GM19397 (cell line): ENCODE data around the gene OSBPL10.
"Not testable (repeated sequence)": the region's sequence is repeated elsewhere in the genome, so short reads cannot be mapped to it uniquely, and the experiment has no call there.

Source experiments
- ATAC-seq: cut with Tn5 transposase; IDR thresholded peaks from one replicate; pipeline ENCODE4 v1.9.1; 2021; ENCODE audit warnings: mild to moderate bottlenecking, moderate library complexity; ENCODE audit not compliant: unreplicated experiment

OSBPL10 gene

DNA sequence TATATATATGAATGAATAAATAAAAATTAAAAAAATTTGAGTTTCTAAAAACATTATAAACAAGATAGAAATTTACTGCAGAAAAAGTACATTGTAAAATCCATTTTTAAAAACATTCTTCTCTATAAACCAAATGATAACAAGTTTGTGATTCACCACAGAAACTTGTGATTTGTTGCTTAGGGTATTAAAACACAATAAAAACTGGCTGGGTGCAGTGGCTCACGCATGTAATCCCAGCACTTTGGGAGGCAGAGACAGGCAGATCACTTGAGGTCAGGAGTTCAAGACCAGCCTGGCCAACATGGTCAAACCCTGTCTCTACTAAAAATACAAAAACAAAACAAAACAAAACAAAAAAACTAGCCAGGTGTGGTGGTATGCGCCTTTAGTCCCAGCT is 197.2 kb downstream of the OSBPL10 start:
- not testable (repeated sequence) for ATAC-seq

DNA sequence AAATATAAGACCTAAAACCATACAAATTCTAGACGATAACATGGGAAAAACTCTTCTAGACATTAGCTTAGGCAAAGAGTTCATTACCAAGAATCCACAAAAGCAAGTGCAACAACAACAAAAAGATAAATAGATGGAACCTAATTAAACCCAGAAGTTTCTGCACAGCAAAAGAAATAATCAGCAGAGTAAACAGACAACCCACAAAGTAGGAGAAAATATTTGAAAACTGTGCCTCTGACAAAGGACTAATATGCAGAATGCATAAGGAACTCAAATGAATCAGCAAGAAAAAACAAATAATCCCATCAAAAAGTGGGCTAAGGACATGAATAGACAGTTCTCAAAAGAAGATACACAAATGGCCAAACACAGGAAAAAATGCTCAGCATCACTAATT is 198.8 kb downstream of the OSBPL10 start:
- not testable (repeated sequence) for ATAC-seq

DNA sequence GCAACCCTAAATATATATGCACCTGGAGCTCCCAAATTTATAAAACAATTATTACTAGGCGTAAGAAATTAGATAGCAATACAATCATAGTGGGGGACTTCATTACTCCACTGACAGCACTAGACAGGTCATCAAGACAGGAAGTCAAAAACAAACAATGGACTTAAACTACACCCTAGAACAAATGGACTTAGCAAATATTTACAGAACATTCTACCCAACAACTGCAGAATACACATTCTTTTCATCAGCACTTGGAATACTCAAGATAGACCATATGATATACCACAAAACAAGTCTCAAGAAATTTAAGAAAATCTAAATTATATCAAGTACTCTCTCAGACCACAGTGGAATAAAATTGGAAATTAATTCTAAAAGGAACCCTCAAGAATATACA is 201.5 kb downstream of the OSBPL10 start:
- no peak for ATAC-seq

DNA sequence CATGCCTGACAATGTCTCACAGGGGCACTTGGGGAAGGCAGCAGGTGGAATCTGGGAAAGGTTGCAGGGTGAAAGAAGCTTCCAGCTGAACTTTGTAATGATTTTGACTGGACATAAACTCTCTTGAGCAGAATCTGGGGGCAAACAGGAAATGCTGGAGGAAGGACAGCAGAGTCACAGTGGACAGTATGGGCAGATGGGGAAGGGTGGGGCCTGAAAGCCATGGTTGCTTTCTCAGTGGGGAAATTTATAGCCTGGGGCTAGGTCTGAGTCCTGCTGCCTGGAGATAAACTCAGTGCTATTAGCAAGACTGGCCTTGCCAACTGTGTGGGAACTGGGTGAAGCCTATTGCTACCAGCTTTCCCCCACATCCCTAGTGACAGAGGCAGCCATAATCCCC is 203.2 kb downstream of the OSBPL10 start:
- ATAC-seq, result no peak

DNA sequence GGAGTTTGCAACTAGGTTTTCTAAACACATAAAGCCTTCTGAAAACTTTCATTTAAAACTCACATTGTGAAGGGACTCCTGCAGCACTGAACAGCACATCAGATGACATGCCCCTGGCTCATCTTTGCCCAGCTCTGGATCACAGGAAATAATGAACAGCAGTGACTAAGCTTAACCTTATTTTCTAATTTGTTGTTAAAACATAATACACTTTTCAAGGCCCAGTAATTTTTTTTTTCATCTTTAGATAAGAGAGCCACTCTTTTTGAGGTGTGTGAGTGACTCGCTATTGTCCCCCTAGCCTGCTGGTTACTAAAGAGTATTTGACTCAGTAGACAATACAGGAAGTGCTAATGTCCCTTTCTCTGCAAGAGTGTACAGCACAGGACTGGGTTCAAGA is 204.0 kb downstream of the OSBPL10 start:
- no peak for ATAC-seq

DNA sequence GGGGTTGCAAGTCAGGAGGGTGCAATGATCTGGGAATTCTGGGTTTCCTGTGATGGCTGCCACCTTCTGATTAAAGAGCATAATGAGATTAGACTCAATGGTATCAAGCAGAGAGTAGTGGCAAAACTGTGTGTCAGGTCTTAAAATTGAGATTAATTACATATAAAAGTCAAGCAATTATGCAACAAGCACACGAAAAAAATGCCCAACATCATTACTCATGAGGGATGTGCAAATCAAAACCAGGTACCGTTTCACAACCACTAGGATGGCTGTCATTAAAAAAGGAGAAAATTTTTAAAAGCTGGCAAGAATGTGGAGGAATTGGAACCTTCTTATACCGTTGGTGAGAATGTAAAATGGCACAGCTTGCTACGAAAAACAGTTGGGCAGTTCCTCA is 205.0 kb downstream of the OSBPL10 start:
- ATAC-seq, result no peak

DNA sequence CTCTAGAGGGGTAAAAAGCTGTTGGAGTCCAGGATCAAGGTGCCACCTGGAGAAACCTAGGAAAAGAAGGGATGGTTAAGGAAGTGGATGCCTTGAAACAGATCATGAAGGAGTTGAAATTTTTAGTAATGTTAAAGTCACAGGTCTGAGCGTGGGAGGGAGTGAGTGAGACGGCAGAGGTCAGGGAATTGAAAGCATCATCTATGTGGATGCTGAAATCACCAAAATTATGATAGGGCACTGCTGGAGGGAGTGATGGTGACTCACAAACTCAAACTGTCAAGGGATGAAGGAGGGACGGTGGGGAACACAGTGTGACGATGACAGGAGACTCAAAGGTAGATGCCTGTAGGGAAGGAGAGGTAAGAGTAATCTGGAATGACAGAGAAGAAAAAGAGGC is 205.7 kb downstream of the OSBPL10 start:
- no peak for ATAC-seq

DNA sequence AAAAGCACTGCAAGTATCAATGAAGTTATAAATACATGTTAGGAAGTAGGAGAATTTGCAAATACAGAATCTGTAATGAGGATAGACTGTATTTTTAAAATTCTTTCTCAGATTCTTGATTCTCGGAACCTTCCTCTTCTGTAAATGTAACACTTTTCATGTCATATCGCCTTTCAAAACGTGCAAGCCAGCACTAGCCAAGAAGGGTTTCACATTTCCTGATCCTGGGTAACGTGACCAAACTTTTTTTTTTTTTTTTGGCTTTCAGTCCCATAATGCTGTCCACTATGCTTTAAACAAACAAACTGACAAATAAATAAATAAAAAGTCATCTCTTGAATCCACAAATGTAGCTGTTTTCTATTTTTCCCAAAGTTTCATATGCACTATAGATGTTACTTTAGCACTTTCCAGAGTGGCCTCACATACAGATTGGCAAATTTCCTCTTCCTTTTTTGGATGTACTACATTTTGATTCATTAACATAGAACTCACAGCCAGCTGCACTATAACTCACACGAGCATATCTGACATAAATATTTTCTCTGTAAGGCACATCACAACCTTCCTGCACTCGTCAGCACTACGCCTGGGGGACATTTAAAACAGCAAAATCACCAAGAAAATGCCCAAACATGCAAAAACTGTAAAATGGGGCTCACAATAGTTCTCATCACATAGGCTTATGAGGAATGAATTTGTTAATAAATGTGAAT is 208.1 kb downstream of the OSBPL10 start:
- no peak for ATAC-seq

DNA sequence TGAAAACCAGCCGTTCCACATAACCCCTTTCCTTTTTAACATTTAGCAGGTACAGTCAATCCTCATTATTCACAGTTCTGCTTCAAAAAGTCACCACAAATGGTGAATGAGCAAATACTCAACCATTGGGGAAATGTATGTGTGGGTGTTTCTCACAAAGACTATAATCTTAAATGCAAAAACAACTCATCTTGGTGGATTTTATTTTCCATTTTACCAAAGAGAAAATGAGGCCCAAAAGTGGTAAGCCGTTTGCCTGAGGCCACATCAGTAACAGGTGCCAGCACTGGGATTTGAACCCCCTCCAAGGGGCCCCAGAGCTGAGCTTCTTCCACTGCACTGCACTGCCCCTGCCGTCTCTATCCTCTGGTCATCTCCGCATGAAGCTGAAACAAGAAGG is 208.8 kb downstream of the OSBPL10 start:
- ATAC-seq, result no peak

DNA sequence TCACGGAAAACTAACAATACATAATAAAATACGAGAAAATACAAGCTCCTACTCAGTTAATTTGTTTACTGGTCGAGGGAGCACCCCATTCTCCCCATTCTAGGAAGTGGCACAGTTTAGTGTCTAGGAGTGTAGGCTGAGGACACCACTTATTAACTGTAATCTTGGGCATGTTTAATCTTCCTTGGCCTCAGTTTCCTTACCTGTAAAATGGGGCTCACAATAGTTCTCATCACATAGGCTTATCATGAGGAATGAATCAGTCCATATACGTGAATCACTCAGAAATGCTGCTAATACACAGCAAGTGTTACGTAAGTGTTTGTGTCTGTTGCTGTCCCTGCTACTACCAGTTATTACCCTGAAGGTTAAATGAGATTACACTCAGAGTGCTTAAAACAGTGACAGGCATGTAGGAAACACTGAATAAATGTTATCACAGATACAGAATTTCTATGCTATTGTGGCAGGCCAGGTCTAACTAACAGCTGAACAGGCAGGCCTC is 210.2 kb downstream of the OSBPL10 start:
- ATAC-seq, result no peak

DNA sequence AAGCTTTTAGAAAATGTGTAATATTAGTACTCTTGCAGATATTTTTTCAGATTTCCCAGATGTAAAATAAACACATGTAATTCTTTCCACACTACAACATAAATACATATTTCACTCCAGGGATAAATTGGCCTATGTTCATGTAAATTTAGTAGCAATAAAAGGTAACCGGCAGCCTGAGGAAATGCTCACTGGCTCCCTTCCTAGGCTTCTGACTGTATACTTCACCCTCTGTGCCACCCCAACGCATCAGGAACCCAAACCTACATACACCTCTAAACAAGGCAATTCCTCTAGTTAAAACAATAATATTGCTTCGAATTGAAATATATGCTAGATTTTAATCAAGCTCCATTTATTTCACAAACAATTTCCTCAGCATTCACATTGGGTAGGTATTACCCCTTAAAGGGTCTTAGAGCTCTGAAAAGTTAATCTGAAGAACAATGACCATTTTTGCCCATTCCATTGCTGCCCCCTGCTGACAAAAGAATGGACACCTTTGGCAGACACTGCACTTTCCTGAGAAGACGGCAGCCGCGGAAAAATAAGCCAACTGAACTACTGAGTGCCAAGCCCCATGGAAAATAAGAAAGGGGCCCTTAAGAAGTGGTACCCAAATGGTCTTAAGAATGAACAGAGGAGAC is 212.5 kb downstream of the OSBPL10 start:
- no peak for ATAC-seq

DNA sequence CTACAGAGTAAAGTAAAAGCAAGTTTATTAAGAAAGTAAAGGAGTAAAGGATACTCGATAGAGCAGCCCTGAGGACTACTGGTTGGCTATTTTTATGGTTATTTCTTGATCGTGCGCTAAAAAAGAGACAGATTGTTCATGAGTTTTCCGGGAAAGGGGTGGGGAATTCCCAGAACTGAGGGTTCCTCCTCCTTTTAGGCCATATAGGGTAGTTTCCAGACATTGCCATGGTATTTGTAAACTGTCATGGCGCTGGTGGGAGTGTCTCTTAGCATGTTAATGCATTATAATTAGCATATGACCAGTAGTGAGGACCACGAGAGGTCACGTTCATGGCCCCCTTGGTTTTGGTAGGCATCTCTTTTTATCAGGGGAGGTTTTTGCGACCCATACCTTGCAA is 213.1 kb downstream of the OSBPL10 start:
- no peak for ATAC-seq

DNA sequence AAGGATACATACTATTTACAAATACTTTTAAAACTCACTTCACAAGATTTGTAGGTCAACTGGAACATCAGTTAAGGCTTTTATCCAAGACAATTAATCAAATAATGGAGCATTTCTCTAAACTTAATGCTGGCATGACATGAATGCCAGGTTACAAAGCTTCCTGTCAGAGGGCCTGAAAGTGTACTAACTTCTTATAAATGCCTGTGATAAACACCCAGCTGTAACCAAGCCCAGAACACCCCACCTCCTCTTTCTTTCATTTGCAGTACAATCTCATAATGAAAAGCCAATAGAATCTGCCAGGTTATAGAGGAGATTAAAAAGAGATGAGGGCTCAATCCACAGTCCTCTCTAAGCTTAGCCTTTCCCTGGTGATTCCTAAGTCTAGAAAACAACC is 214.4 kb downstream of the OSBPL10 start:
- no peak for ATAC-seq

DNA sequence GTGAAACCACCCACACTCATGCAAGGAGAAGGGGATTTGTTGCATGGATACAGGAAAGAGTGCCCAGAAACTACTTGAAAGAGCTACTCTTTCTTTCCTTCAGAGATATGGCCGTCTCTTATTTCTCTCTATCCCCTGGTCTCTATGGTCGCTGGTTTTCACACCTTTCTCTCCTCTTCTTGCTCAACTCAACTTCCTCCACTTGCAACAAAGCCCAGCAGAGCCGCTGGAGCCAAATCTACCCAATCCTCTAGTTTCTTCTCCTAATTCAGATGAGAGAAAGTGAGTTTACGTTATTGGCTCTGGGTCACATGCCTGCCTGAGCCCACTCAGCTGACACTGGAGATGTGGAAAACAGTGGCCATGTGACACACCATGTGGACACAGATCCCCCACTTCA is 215.2 kb downstream of the OSBPL10 start:
- no peak for ATAC-seq

DNA sequence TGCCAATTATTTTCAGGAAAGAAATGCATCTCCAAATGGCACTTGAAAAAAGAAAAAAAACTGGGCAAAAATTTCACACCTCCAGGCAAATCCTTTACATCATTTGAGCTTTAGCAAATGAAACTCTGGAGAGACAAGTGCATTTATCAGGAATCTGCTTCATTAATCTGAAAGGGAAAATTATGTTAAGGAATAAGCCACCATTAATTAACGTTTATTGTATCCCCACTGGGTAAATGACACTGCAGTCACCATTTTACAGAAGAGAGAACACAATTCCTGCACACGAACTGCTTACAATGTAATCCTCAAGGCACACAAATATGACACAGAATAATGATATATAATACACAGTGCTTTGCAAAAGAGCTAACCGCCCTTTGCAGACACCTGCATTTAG is 217.3 kb downstream of the OSBPL10 start:
- no peak for ATAC-seq

DNA sequence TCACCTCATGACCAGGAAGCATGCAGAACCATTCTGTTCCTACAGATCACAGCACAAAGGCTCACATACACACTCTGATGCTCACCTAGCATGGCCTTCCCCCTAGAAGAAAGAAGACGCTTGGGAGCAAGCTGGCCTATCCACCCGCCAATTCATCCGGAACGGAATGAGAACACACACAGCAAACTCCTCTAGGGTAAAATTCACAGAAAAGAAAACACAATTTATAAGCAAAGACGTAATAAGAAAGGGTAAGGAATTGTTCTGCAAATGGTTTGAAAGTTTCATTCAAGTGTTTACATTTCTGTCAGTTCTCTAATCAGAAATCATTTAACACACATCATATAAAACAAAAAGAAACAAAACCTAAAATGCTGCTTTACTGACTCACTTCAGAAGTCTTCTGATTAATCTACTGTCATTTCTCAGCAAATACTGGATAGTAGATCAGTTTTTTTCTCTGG is 218.1 kb downstream of the OSBPL10 start:
- ATAC-seq, result no peak

DNA sequence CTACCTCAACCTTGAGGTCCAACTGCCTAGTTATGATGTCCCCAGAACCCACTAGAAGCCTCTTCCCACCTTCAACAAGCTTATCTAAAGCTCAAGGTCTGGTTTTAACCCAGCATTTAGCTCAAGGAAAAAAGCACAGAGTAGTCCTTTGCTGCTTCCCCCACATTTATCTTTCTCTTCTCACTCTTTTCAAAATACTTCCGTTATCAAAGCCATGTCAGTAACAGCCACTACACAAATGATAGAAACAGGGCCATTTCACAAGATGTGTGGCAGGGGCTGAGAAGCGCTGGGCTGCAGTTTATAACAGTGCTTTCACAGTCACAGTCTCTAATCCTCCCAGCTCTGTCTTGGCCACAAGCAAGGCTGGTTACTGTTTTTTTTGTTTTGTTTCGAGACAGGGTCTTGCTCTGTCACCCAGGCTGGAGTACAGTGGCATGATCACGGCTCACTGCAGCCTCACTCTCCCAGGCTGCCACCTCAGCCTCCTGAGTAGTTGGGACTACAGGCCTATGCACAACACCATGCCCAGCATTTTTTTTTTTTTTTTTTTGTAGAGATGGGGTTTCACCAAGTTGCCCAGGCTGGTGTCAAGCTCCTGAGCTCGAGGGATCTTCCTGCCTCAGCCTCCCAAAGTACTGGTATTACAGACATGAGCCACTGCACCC is 218.8 kb downstream of the OSBPL10 start:
- ATAC-seq, result no peak

DNA sequence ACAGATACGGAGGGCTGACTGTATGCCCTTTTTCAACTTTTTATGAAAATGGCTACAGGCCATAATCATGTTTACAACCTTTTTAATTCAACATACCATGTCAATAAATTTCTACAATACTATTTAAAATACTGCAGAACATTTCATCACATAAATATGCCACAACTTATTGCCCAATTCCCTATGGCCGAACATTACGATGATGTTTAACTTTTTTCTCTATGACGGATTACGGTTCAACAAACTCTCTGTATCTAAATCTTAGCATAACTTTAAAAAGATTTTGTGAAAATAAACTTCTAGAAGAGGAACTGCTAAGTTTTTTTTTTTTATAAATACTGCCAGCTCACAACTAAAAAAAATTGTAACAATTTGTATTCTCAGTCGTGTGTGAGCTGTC is 220.4 kb downstream of the OSBPL10 start:
- ATAC-seq, result no peak

DNA sequence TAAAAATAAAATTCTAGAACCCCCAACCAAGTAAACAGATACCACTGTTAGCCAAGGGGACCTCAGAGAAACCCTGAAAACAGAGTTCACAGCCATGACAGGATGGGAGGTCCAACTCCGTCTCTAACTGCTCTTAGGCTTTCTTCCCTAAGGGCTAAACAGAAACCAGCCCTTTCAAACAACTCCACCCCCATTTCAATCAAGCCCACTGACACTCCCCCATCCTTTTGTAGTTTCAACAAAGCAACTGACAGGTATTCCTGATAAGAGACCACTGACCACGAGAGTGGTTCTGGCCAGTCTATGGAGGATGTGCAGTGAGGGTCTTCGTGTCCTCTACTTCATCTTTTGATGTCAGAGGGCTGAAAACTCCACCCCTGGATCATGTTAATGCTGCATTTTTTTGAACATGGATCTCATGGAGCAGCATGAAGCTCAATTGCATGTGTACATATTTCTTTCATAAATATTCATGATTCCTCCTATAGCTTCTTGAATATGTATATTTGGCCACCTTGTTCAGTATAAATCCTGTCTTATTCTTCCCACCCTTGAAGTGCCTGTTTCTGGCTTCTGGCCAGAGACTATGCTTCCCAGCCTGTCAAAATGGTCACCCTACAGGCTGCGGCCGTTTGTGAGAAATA is 222.6 kb downstream of the OSBPL10 start:
- no peak for ATAC-seq

DNA sequence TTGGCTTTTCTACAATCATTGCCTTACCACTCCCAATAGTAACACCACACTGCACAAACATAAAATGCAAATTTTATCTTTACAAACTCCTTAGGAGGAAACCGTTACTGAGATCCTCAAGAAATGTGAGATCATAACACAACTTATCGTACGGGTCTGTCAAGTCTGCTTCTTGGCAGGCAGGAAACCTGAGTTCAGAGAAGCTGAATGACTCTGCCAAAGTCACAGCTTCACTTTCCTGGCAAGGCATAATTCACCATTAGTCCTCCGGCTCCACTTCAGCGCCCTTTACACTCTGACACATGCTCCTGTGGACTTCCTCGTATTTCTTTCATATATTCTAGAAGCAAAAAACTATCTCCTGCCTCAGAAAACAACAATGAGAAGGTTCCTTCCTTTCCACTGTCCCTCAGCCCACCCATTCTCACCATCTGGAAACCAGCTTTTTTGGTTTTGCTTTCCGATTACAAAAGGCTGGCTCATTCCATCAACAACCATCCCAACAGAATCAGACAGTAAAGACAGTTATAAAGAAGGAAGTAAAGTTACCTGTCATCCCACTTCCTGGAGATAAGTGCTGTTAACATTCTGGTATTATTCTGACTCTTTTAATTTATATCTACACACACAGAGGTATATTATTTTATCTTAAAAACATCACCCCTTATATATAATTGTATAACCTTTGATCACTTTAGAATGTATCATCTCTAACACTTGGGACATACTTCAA is 225.0 kb downstream of the OSBPL10 start:
- ATAC-seq, result no peak
